ENCODE measurements around the gene CD46. TPM values are rescaled to one million over a fixed set of nuclear protein-coding genes. Genes with fewer than 3 reads are reported as not detected.

Gene CD46
- total RNA-seq, 1 experiment from 2014 or later, result 50.3 TPM

GRCh38 chr1:207794861-207795260 lies 43.0 kb downstream of the CD46 start:
- no peak for DNase-seq (ENCODE audit: low read depth)

- DNase-seq (ENCODE audit: low read depth), result peak; percentile 88
Observed at GRCh38 chr1:207797229-207797973, 45.5 kb downstream of the CD46 start.

- no peak for DNase-seq (ENCODE audit: low read depth)
Observed at GRCh38 chr1:207798847-207799246, 47.0 kb downstream of the CD46 start.

GRCh38 chr1:207799989-207800648 lies 48.3 kb downstream of the CD46 start:
- no peak for DNase-seq (ENCODE audit: low read depth)

GRCh38 chr1:207801819-207802218 lies 50.0 kb downstream of the CD46 start:
- DNase-seq (ENCODE audit: low read depth), result no peak

- DNase-seq (ENCODE audit: low read depth), result no peak
Observed at GRCh38 chr1:207803678-207804077, 51.8 kb downstream of the CD46 start.

- DNase-seq (ENCODE audit: low read depth), result no peak
Observed at GRCh38 chr1:207804721-207805468, 53.0 kb downstream of the CD46 start.

GRCh38 chr1:207805841-207806421 lies 54.1 kb downstream of the CD46 start:
- peak; percentile 92 for DNase-seq (ENCODE audit: low read depth)

- DNase-seq (ENCODE audit: low read depth), result peak; percentile 55
Observed at GRCh38 chr1:207806531-207807325, 54.9 kb downstream of the CD46 start.

- DNase-seq (ENCODE audit: low read depth), result no peak
Observed at GRCh38 chr1:207807326-207807689, 55.5 kb downstream of the CD46 start.

GRCh38 chr1:207807690-207808321 lies 56.0 kb downstream of the CD46 start:
- DNase-seq (ENCODE audit: low read depth), result no peak

GRCh38 chr1:207808322-207808705 lies 56.5 kb downstream of the CD46 start:
- no peak for DNase-seq (ENCODE audit: low read depth)

GRCh38 chr1:207808911-207809555 lies 57.2 kb downstream of the CD46 start:
- DNase-seq (ENCODE audit: low read depth), result no peak

GRCh38 chr1:207810173-207810572 lies 58.3 kb downstream of the CD46 start:
- DNase-seq (ENCODE audit: low read depth), result peak; percentile 56

- DNase-seq (ENCODE audit: low read depth), result no peak
Observed at GRCh38 chr1:207810606-207811295, 58.9 kb downstream of the CD46 start.

GRCh38 chr1:207811319-207811718 lies 59.5 kb downstream of the CD46 start:
- no peak for DNase-seq (ENCODE audit: low read depth)

- no peak for DNase-seq (ENCODE audit: low read depth)
Observed at GRCh38 chr1:207811920-207812720, 60.3 kb downstream of the CD46 start.

GRCh38 chr1:207812778-207813511 lies 61.1 kb downstream of the CD46 start:
- no peak for DNase-seq (ENCODE audit: low read depth)

All from HT1080 (cell line).